Hepatocyte (in vitro differentiated cells): ENCODE results near the gene C1QTNF2. TPM values are rescaled to one million over a fixed set of nuclear protein-coding genes. Genes with fewer than 3 reads are reported as not detected.

Experiments used
- DNase-seq: peaks from one replicate; pipeline ENCODE4 v3.0.0-alpha.2; 2016; ENCODE audit warnings: low spot score
- H2AFZ ChIP-seq: fragments of 200-600 bp; sonication (generic); 2 replicates; pipeline ENCODE4 v1.6.0; 2016; ENCODE audit warnings: antibody characterized with exemption, mild to moderate bottlenecking
- H3K27ac ChIP-seq: fragments of 200-600 bp; sonication (generic); 2 replicates; pipeline ENCODE4 v1.5.1; 2016; ENCODE audit warnings: mild to moderate bottlenecking
- H3K27me3 ChIP-seq: fragments of 200-600 bp; sonication (generic); 2 replicates; pipeline ENCODE4 v1.6.1; 2016
- H3K36me3 ChIP-seq: fragments of 200-600 bp; sonication (generic); replicated peaks from 2 replicates; pipeline ENCODE4 v1.5.1; 2016; ENCODE audit warnings: low read depth; ENCODE audit not compliant: insufficient read depth
- H3K4me1 ChIP-seq: fragments of 200-600 bp; sonication (generic); 2 replicates; pipeline ENCODE4 v1.5.1; 2016; ENCODE audit warnings: mild to moderate bottlenecking, moderate library complexity; ENCODE audit not compliant: insufficient read depth
- H3K4me2 ChIP-seq: fragments of 200-600 bp; sonication (generic); 2 replicates; pipeline ENCODE4 v1.6.0; 2016
- H3K4me3 ChIP-seq: fragments of 200-600 bp; sonication (generic); 2 replicates; pipeline ENCODE4 v1.5.1; 2016; ENCODE audit warnings: mild to moderate bottlenecking
- H3K79me2 ChIP-seq: fragments of 200-600 bp; sonication (generic); 2 replicates; pipeline ENCODE4 v1.6.0; 2017; ENCODE audit warnings: mild to moderate bottlenecking
- H3K9me2 ChIP-seq: fragments of 200-600 bp; sonication (generic); replicated peaks from 2 replicates; pipeline ENCODE4 v1.6.0; 2017; ENCODE audit warnings: mild to moderate bottlenecking; ENCODE audit not compliant: insufficient read depth
- H3K9me3 ChIP-seq: fragments of 200-600 bp; sonication (generic); 2 replicates; pipeline ENCODE4 v1.5.1; 2016; ENCODE audit warnings: low read depth, mild to moderate bottlenecking
- H4K20me1 ChIP-seq: fragments of 200-600 bp; sonication (generic); 2 replicates; pipeline ENCODE4 v1.6.0; 2016; ENCODE audit warnings: mild to moderate bottlenecking; ENCODE audit not compliant: insufficient read depth, poor library complexity, severe bottlenecking
- EZH2 ChIP-seq: fragments of 200-600 bp; sonication (generic); IDR thresholded peaks from 2 replicates; pipeline ENCODE4 v1.6.1; 2016; ENCODE audit warnings: antibody characterized with exemption, mild to moderate bottlenecking, borderline replicate concordance
- EZH2phosphoT487 ChIP-seq: fragments of 200-600 bp; sonication (generic); IDR thresholded peaks from one replicate; pipeline ENCODE4 v1.6.1; 2018; ENCODE audit warnings: antibody characterized with exemption, mild to moderate bottlenecking, low read depth, moderate library complexity; ENCODE audit not compliant: unreplicated experiment, severe bottlenecking
- WGBS: methylation state at CpG from one replicate; pipeline ENCODE4 v1.1.6; 2016; ENCODE audit warnings: low lambda C conversion rate; ENCODE audit errors: missing lambda C conversion rate; 5-methylcytosine and 5-hydroxymethylcytosine counted together
- polyA plus RNA-seq: library from polyadenylated mRNA; unstranded; fragments of >200 nt; fragmentation: Nextera tagmentation; extraction: Ambion mirVana; gene quantifications from 2 replicates; pipeline ENCODE4 v1.2.1, GENCODE V29; 2016
- total RNA-seq: library from RNA; depleted of rRNA; stranded (reverse); fragments of >200 nt; gene quantifications from 2 replicates; pipeline ENCODE4 v1.2.3, GENCODE V29; 2014
- TF ChIP-seq, protein P1 (sequence below): fragments of 200-600 bp; sonication (generic); IDR thresholded peaks from 2 replicates; pipeline ENCODE4 v1.5.1; 2016; ENCODE audit warnings: antibody characterized with exemption, mild to moderate bottlenecking; ENCODE audit not compliant: poor library complexity

C1QTNF2 gene
- total and polyA plus RNA-seq, 2 experiments from 2014 or later = 1.5 to 3.0 TPM

DNA sequence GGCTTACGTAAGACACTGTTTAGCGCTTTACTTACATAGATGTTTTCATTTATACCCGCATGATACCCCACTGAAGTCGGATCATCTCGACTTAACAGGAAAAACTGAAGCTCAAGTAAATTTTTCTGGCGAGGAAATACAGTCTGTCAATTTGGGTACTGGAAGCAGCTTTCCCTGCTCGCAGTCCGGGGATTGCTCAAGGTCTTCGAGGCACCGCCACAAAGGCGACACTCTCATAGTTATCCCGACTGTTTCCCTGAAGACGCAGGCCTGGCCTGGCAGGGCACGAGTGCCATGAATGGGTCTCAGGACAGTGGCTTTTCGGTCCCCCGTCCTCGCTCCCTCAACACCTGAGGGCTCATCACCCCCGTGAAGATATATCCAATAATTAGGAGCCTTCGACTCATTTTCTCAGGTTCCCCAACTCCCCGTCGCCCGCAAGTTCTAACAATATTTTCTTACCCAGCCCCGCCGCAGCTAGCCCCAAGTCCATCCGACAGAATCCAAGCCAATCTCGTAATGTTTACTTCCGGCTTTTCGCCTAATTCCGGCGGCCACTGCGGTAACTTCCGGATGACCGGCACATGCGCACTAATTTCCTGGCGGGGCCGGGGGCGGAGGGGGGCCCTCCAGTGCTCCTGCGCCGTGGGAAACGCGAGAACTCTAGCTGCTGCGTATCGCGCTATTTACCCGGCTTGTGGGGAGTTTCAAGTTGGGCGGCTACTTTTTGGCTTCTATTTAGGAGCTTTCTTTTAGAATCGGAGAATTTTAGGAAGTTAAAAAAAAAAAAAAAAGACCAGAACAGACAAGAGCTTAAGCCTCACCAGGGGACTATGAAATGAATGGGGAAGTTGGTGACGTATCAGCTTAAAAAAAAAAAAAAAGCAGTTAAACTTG is 48.4 kb upstream of the C1QTNF2 start, which contains the start of gene SLU7:
Gene SLU7 (minus strand): TSS at position 521 of the 897 bp plus-strand sequence. CDS start 3,787 bp downstream, outside the sequence.
- no peaks in the 10 kb centered on the region for H3K9me3 ChIP-seq
- no peaks in the 10 kb centered on the region for H3K9me2 ChIP-seq
- 1% methylated on average over 48 of the region's 48 CpGs for WGBS
- no peaks in the 10 kb centered on the region for H3K27me3 ChIP-seq
- TF ChIP-seq EZH2 (no peak), EZH2phosphoT487 (no peak)
- TF ChIP-seq, protein P1, sequence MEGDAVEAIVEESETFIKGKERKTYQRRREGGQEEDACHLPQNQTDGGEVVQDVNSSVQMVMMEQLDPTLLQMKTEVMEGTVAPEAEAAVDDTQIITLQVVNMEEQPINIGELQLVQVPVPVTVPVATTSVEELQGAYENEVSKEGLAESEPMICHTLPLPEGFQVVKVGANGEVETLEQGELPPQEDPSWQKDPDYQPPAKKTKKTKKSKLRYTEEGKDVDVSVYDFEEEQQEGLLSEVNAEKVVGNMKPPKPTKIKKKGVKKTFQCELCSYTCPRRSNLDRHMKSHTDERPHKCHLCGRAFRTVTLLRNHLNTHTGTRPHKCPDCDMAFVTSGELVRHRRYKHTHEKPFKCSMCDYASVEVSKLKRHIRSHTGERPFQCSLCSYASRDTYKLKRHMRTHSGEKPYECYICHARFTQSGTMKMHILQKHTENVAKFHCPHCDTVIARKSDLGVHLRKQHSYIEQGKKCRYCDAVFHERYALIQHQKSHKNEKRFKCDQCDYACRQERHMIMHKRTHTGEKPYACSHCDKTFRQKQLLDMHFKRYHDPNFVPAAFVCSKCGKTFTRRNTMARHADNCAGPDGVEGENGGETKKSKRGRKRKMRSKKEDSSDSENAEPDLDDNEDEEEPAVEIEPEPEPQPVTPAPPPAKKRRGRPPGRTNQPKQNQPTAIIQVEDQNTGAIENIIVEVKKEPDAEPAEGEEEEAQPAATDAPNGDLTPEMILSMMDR = no peak
- peaks cover 8% of the 10 kb centered on the region for H3K4me1 ChIP-seq
- peak; percentile 97 for DNase-seq
- H3K4me3 ChIP-seq = peak within 1 kb of the TSS; percentile 31
- H3K27ac ChIP-seq = peak within 1 kb of the TSS; percentile 84
- H3K79me2 ChIP-seq = peaks cover 31% of the 10 kb centered on the region
- peak within 1 kb of the TSS; percentile 77 for H3K4me2 ChIP-seq
- H3K36me3 ChIP-seq = no peaks in the 10 kb centered on the region
- H4K20me1 ChIP-seq = no peaks in the 10 kb centered on the region
- H2AFZ ChIP-seq = peak within 1 kb of the TSS; percentile 61

DNA sequence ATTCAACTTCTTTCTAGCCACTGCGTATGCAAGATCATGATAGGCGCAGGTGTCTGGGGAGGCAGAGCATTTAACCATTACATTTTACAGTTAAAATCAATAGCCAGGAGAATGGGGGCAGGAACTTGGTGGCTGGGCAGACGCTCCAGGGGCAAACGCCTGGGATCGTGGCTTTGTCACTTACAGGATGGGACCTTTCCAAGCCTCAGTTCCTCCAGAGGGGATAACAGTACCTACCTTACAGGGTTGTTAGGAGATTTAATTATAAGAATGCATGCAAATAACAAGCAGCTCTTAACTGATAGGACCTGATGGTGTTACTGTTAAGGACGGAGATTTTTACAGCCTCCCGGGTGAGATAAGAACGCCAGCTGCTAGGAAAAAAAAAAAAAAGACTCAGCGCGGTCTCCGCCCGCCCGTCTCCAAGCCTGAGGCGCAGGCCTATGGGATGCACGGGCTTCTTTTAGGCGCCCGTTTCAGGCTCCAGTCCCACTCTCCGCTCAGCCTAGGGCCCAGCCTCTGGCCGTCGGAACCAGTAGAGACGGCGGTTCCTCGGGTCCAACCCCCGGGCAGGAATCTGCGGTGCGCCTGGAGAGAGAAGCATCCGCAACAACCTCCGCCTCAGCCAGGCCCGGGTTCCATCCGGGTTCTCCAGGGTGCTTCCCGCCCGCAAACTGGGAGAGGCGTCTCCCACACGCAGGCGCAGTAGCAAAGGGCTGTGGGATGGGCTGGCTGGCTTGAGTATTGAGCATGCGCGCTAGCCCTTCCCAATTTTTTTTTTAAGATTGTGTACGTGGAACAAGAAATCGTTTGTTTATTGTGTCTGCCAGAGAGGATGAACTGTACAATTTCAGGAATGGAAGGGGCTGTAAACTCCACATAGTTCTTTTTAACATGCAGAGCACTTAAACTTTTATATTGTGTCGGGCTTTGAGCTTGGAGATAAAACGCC is 29.3 kb upstream of the C1QTNF2 start, which contains the start of gene FAM200C:
Gene FAM200C (minus strand): TSS at position 653 of the 952 bp plus-strand sequence. CDS start 4,564 bp downstream, outside the sequence.
- Histone ChIP-seq H3K4me2 (peak within 1 kb of the TSS; percentile 88), H3K36me3 (no peaks in the 10 kb centered on the region), H3K9me2 (no peaks in the 10 kb centered on the region), H3K4me1 (peaks cover 11% of the 10 kb centered on the region), H3K27ac (peak within 1 kb of the TSS; percentile 95), H2AFZ (peak within 1 kb of the TSS; percentile 69), H3K4me3 (peak within 1 kb of the TSS; percentile 66), H4K20me1 (no peaks in the 10 kb centered on the region), H3K79me2 (peaks cover 32% of the 10 kb centered on the region), H3K9me3 (no peaks in the 10 kb centered on the region), H3K27me3 (no peaks in the 10 kb centered on the region)
- peak; percentile 96 for DNase-seq
- no peak for TF ChIP-seq EZH2phosphoT487
- TF ChIP-seq EZH2 = no peak
- TF ChIP-seq, protein P1 = no peak
- 2% methylated on average over 41 of the region's 41 CpGs for WGBS

DNA sequence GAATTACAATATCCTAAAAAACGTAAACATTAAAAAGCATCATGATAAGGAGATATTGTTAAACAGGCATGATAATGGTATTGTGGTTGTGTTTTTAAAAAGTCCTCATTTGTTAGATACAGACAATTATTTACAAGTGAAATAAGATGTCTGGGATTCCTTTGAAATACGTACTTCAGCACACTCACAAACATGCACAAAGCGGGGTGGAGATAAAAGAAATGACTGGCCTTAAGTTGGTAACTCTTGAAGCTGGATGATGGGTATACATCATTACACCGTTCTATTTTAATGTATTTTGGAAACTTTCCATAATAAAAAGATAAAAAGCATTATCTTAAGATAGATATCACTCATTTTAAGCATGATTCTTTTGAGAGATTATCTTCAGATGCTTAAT is 28.4 kb upstream of the C1QTNF2 start:
- TF ChIP-seq, protein P1 = no peak
- TF ChIP-seq EZH2 (no peak), EZH2phosphoT487 (no peak)
- peak overlapping the region; percentile 69 for H2AFZ ChIP-seq
- H3K4me3 ChIP-seq = peak overlapping the region; percentile 66
- peak overlapping the region; percentile 88 for H3K4me2 ChIP-seq
- H3K79me2 ChIP-seq = peaks cover 32% of the 10 kb centered on the region
- H3K27me3 ChIP-seq = no peaks in the 10 kb centered on the region
- H4K20me1 ChIP-seq = no peaks in the 10 kb centered on the region
- no peak for DNase-seq
- no peaks in the 10 kb centered on the region for H3K9me2 ChIP-seq
- H3K4me1 ChIP-seq = peaks cover 11% of the 10 kb centered on the region
- WGBS = 45% methylated on average over 4 of the region's 4 CpGs
- H3K36me3 ChIP-seq = no peaks in the 10 kb centered on the region
- H3K9me3 ChIP-seq = no peaks in the 10 kb centered on the region
- peak overlapping the region; percentile 95 for H3K27ac ChIP-seq
